ENCODE measurements around the gene FOXO1.
"Not testable (repeated sequence)": the region's sequence is repeated elsewhere in the genome, so short reads cannot be mapped to it uniquely, and the experiment has no call there.

The FOXO1 gene

GRCh38 chr13:40665126-40666044 lies 1.1 kb downstream of the FOXO1 start:
- no peak for FAIRE-seq

- FAIRE-seq, result no peak
Measured at GRCh38 chr13:40664350-40665125, 1.9 kb downstream of the FOXO1 start.

- FAIRE-seq, result not testable (repeated sequence)
Measured at GRCh38 chr13:40664100-40664349, 2.4 kb downstream of the FOXO1 start.

- no peak for FAIRE-seq
Measured at GRCh38 chr13:40662866-40663265, 3.6 kb downstream of the FOXO1 start.

GRCh38 chr13:40661875-40662665 lies 4.4 kb downstream of the FOXO1 start:
- no peak for FAIRE-seq

- no peak for FAIRE-seq
Measured at GRCh38 chr13:40660692-40661091, 5.7 kb downstream of the FOXO1 start.

- no peak for FAIRE-seq
Measured at GRCh38 chr13:40660141-40660664, 6.2 kb downstream of the FOXO1 start.

GRCh38 chr13:40657951-40658350 lies 8.5 kb downstream of the FOXO1 start:
- FAIRE-seq, result no peak

- FAIRE-seq, result no peak
Measured at GRCh38 chr13:40657307-40657706, 9.1 kb downstream of the FOXO1 start.

- FAIRE-seq, result no peak
Measured at GRCh38 chr13:40656358-40656757, 10.1 kb downstream of the FOXO1 start.

GRCh38 chr13:40653527-40654318 lies 12.7 kb downstream of the FOXO1 start:
- FAIRE-seq, result no peak

- no peak for FAIRE-seq
Measured at GRCh38 chr13:40652588-40652940, 13.9 kb downstream of the FOXO1 start.

- no peak for FAIRE-seq
Measured at GRCh38 chr13:40651866-40652587, 14.4 kb downstream of the FOXO1 start.

- FAIRE-seq, result no peak
Measured at GRCh38 chr13:40648841-40649240, 17.6 kb downstream of the FOXO1 start.

- no peak for FAIRE-seq
Measured at GRCh38 chr13:40648040-40648439, 18.4 kb downstream of the FOXO1 start.

- no peak for FAIRE-seq
Measured at GRCh38 chr13:40644838-40645604, 21.4 kb downstream of the FOXO1 start.

- FAIRE-seq, result no peak
Measured at GRCh38 chr13:40640845-40641458, 25.5 kb downstream of the FOXO1 start.

- no peak for FAIRE-seq
Measured at GRCh38 chr13:40640202-40640601, 26.2 kb downstream of the FOXO1 start.

- no peak for FAIRE-seq
Measured at GRCh38 chr13:40639221-40639681, 27.2 kb downstream of the FOXO1 start.

- FAIRE-seq, result no peak
Measured at GRCh38 chr13:40637643-40638042, 28.8 kb downstream of the FOXO1 start.

Measured in A204.1 (cell line).